Activated naive CD8-positive, alpha-beta T cell (primary cell): ENCODE data around the gene SHROOM1.

ENCODE experiments used
- H3K27ac Mint-ChIP-seq: one replicate; pipeline ENCODE4 v1.8.0; 2021; ENCODE audit warnings: mixed read lengths
- H3K27me3 Mint-ChIP-seq: one replicate; pipeline ENCODE4 v1.8.0; 2021; ENCODE audit warnings: mixed read lengths
- H3K36me3 Mint-ChIP-seq: one replicate; pipeline ENCODE4 v1.8.0; 2021; ENCODE audit warnings: mixed read lengths
- H3K4me1 Mint-ChIP-seq: one replicate; pipeline ENCODE4 v1.8.0; 2021; ENCODE audit warnings: low read depth, mixed read lengths
- H3K4me3 Mint-ChIP-seq: one replicate; pipeline ENCODE4 v1.8.0; 2021; ENCODE audit warnings: mild to moderate bottlenecking, mixed read lengths
- H3K9me3 Mint-ChIP-seq: one replicate; pipeline ENCODE4 v1.8.0; 2021; ENCODE audit warnings: low read depth, mixed read lengths

The SHROOM1 gene

GRCh38 chr5:132788990-132789886 is 41.2 kb downstream of the SHROOM1 start:
- peaks cover 6% of the 10 kb centered on the region for H3K36me3 Mint-ChIP-seq
- H3K27ac Mint-ChIP-seq, result no peak overlapping the region
- H3K9me3 Mint-ChIP-seq, result no peaks in the 10 kb centered on the region
- no peak overlapping the region for H3K4me3 Mint-ChIP-seq
- no peaks in the 10 kb centered on the region for H3K4me1 Mint-ChIP-seq
- peaks cover 17% of the 10 kb centered on the region for H3K27me3 Mint-ChIP-seq

DNA sequence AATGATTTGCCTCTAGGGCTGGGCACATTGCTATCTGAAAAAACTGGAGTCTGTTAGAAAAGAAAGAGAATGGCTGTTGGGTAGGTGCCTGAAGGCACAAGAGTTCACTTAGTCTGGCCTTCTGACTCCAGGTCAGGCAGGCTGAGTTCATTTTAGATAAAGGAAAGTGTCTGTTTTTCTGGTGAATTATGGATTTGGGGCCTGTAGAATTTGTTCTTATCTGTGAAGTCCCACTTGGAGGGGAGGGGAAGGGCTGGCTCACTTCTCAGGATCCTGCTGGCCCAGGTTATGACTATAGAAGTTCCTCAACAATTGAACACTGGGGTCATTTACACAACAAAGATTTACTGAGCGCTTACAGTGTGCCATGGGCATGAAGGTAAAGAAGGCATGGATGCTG is 41.9 kb downstream of the SHROOM1 start:
- H3K27ac Mint-ChIP-seq, result no peak overlapping the region
- H3K4me3 Mint-ChIP-seq, result no peak overlapping the region
- no peaks in the 10 kb centered on the region for H3K9me3 Mint-ChIP-seq
- H3K4me1 Mint-ChIP-seq, result no peaks in the 10 kb centered on the region
- peaks cover 6% of the 10 kb centered on the region for H3K36me3 Mint-ChIP-seq
- H3K27me3 Mint-ChIP-seq, result peaks cover 17% of the 10 kb centered on the region

DNA sequence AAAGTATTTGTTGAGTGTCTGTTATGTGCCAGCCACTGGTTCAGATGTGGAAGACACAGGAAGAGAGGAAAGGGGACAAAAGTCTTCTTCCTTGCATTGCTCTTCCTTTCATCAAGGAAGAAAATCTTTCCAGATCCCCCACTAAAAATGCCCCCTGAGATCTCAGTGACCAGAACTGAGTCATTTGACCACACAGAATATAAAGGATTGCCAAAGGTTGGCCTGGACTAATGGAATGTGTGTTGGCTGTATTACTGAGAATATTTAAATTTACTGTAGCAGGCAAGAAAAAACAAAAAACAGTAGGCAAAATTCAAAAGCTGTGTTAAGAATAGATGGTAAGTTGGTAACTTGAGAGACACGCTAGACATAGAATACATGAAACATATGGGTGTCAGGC is 43.4 kb downstream of the SHROOM1 start:
- H3K36me3 Mint-ChIP-seq, result peaks cover 3% of the 10 kb centered on the region
- H3K4me3 Mint-ChIP-seq, result no peak overlapping the region
- no peaks in the 10 kb centered on the region for H3K4me1 Mint-ChIP-seq
- peaks cover 11% of the 10 kb centered on the region for H3K27me3 Mint-ChIP-seq
- H3K27ac Mint-ChIP-seq, result no peak overlapping the region
- no peaks in the 10 kb centered on the region for H3K9me3 Mint-ChIP-seq

- peaks cover 14% of the 10 kb centered on the region for H3K27me3 Mint-ChIP-seq
- H3K36me3 Mint-ChIP-seq, result peaks cover 3% of the 10 kb centered on the region
- H3K27ac Mint-ChIP-seq, result no peak overlapping the region
- H3K9me3 Mint-ChIP-seq, result no peaks in the 10 kb centered on the region
- H3K4me3 Mint-ChIP-seq, result no peak overlapping the region
- H3K4me1 Mint-ChIP-seq, result peaks cover 4% of the 10 kb centered on the region
Observed at GRCh38 chr5:132785864-132786263, 44.6 kb downstream of the SHROOM1 start.

DNA sequence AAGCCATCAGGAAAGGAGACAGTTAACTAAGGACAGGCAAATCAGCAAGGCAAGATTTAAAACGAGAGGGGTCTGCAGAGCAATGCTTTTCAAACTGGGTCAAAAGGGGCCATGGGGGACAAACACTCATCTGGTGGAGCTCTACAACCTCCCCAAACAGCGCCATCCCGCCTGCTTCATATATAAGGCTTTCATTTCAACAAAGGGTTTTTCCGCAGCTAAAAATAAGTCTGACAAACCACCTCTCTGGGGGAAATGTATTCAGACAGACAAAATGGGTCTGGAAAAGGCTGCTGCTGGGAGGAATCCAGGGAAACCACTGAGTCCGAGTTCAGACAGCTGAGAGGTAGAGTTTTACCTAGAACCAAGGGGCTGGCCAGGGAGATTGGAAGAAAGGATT is 45.1 kb downstream of the SHROOM1 start:
- peaks cover 14% of the 10 kb centered on the region for H3K27me3 Mint-ChIP-seq
- H3K27ac Mint-ChIP-seq, result no peak overlapping the region
- H3K9me3 Mint-ChIP-seq, result no peaks in the 10 kb centered on the region
- H3K4me1 Mint-ChIP-seq, result peaks cover 8% of the 10 kb centered on the region
- H3K4me3 Mint-ChIP-seq, result no peak overlapping the region
- peaks cover 3% of the 10 kb centered on the region for H3K36me3 Mint-ChIP-seq

DNA sequence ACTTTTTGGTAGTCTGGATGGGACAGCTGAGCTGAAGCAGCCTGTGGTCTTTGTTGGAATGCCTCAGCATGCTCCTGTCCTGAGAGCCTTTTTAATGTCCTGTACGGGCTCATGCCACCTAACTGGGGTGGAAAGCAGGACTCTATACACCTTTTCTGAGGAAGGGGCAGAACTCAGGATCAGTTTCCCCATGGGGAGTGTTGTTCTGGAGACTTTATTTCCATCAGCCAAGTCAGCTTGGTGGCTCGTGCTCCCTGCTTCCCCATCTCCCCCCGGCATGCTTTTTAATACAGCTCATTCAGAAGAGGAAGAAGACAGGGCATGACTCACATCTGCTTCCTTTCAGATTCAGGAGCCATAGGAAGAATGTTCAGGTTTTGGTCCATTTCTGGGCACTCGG is 48.3 kb downstream of the SHROOM1 start:
- Mint-ChIP-seq H3K4me3 (no peak overlapping the region), H3K27me3 (peaks cover 23% of the 10 kb centered on the region), H3K27ac (no peak overlapping the region), H3K36me3 (peaks cover 3% of the 10 kb centered on the region), H3K9me3 (no peaks in the 10 kb centered on the region), H3K4me1 (peaks cover 23% of the 10 kb centered on the region)

- Mint-ChIP-seq H3K9me3 (no peaks in the 10 kb centered on the region), H3K27me3 (peaks cover 21% of the 10 kb centered on the region), H3K4me3 (no peak overlapping the region), H3K36me3 (peaks cover 3% of the 10 kb centered on the region), H3K4me1 (peaks cover 23% of the 10 kb centered on the region), H3K27ac (no peak overlapping the region)
Observed at GRCh38 chr5:132781029-132781428, 49.4 kb downstream of the SHROOM1 start.

DNA sequence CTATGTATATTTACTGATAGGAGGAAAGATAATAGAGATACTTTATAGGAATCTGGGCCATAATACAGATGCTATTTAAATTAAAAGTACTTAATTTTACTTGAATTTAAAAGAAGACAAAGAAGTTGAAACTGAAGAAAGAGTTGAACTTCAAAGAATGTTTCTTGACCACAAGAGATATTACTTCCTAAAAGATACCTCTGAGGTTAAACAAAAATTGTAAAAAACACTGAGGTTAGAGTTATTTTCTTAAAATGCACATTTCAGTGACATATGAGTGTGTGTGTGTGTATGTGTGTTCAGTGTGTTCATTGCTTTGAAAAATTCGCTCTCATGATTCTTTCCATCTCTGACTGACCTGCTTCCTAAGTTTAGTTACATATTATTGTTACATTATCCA is 49.9 kb downstream of the SHROOM1 start:
- Mint-ChIP-seq H3K27me3 (peaks cover 18% of the 10 kb centered on the region), H3K4me3 (no peak overlapping the region), H3K27ac (no peak overlapping the region), H3K4me1 (peaks cover 23% of the 10 kb centered on the region), H3K9me3 (no peaks in the 10 kb centered on the region), H3K36me3 (peaks cover 3% of the 10 kb centered on the region)

- H3K27me3 Mint-ChIP-seq, result peaks cover 15% of the 10 kb centered on the region
Observed at GRCh38 chr5:132779961-132780360, 50.5 kb downstream of the SHROOM1 start.

GRCh38 chr5:132778856-132779255 is 51.6 kb downstream of the SHROOM1 start:
- H3K27me3 Mint-ChIP-seq, result peaks cover 14% of the 10 kb centered on the region
- no peaks in the 10 kb centered on the region for H3K9me3 Mint-ChIP-seq
- H3K27ac Mint-ChIP-seq, result no peak overlapping the region
- H3K36me3 Mint-ChIP-seq, result no peaks in the 10 kb centered on the region
- peaks cover 23% of the 10 kb centered on the region for H3K4me1 Mint-ChIP-seq
- peak overlapping the region; percentile 6 for H3K4me3 Mint-ChIP-seq

More at GRCh38 chr5:132779961-132780360, 50.5 kb downstream of the SHROOM1 start:
- Mint-ChIP-seq H3K4me1 (peaks cover 23% of the 10 kb centered on the region), H3K27ac (no peak overlapping the region), H3K36me3 (peaks cover under 1% of the 10 kb centered on the region), H3K4me3 (no peak overlapping the region), H3K9me3 (no peaks in the 10 kb centered on the region)

- peak overlapping the region; percentile 78 for H3K27ac Mint-ChIP-seq
- H3K9me3 Mint-ChIP-seq, result no peaks in the 10 kb centered on the region
- peaks cover 13% of the 10 kb centered on the region for H3K27me3 Mint-ChIP-seq
- H3K4me1 Mint-ChIP-seq, result peaks cover 23% of the 10 kb centered on the region
- peak overlapping the region; percentile 82 for H3K4me3 Mint-ChIP-seq
- H3K36me3 Mint-ChIP-seq, result no peaks in the 10 kb centered on the region
Observed at GRCh38 chr5:132778129-132778528, 52.3 kb downstream of the SHROOM1 start.

- H3K4me1 Mint-ChIP-seq, result peaks cover 23% of the 10 kb centered on the region
- H3K27me3 Mint-ChIP-seq, result peaks cover 12% of the 10 kb centered on the region
- H3K36me3 Mint-ChIP-seq, result no peaks in the 10 kb centered on the region
- H3K27ac Mint-ChIP-seq, result peak within 1 kb of the TSS; percentile 78
- H3K9me3 Mint-ChIP-seq, result no peaks in the 10 kb centered on the region
- peak within 1 kb of the TSS; percentile 82 for H3K4me3 Mint-ChIP-seq
Observed at GRCh38 chr5:132777209-132778069, 53.0 kb downstream of the SHROOM1 start, which contains the start of gene SEPTIN8. SEPTIN8 (minus strand) TSS chr5:132777239; CDS start chr5:132777137, 102 bp downstream.

- peaks cover 10% of the 10 kb centered on the region for H3K27me3 Mint-ChIP-seq
- H3K4me3 Mint-ChIP-seq, result no peak overlapping the region
- no peaks in the 10 kb centered on the region for H3K9me3 Mint-ChIP-seq
Observed at GRCh38 chr5:132776938-132777208, 53.6 kb downstream of the SHROOM1 start.

DNA sequence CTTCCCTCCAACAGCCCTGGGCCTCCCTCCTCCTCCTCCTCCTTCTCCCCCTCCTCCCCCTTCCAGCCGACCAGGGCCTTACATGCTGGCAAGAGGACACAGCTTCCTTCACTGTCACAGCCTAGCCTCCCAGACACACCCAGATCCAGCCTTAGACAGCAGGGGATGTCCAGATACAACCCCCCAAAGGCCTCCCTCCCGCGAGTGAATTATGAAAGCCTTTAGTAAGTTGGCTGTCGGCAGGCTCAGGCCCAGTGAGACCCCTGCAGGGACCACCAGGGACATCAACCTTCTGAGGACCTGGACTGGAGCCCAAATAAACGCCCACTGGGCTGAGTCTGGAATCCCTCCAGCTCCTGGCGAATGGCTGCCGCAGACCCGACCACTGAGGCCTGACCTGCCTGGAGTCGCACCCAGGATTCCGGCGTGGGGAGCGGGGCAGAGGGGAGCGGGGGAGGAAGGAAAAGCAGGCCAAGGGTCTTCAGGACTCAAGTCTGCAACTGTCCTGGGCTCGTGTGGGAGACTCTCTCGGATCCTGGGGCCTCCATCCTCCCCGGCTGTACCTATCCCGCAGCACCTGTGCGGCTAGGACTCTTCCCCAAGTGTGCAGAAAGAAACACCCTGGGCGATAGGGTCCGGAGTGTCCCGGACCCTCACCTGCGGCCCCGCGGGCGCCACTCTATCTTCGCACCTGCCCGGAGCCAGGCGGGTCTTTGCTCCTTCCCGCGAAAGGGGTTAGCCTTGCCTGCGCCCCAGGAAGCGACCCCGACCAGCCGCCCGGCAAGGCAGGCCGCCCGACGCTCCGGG is 54.1 kb downstream of the SHROOM1 start:
- peaks cover 9% of the 10 kb centered on the region for H3K27me3 Mint-ChIP-seq
- H3K9me3 Mint-ChIP-seq, result no peaks in the 10 kb centered on the region

More at GRCh38 chr5:132776938-132777208, 53.6 kb downstream of the SHROOM1 start:
- Mint-ChIP-seq H3K36me3 (no peaks in the 10 kb centered on the region), H3K27ac (no peak overlapping the region), H3K4me1 (peaks cover 23% of the 10 kb centered on the region)

More for the DNA sequence above, 54.1 kb downstream of the SHROOM1 start:
- peak overlapping the region; percentile 63 for H3K4me3 Mint-ChIP-seq
- H3K36me3 Mint-ChIP-seq, result no peaks in the 10 kb centered on the region
- no peak overlapping the region for H3K27ac Mint-ChIP-seq
- H3K4me1 Mint-ChIP-seq, result peaks cover 21% of the 10 kb centered on the region
